GM13977 (cell line): ENCODE results near the gene GATB.

ENCODE experiments used
- DNase-seq: peaks from one replicate; pipeline ENCODE4 v3.0.0; 2012; ENCODE audit warnings: low spot score
- CTCF ChIP-seq: IDR thresholded peaks from 2 replicates; pipeline ENCODE4 v1.5.1; 2012; ENCODE audit warnings: mild to moderate bottlenecking, control low read depth; ENCODE audit not compliant: insufficient read depth; ENCODE audit errors: extremely low read depth, missing control alignments
- in situ Hi-C: fragments of 300-500 bp; cut with MboI; formaldehyde crosslinking; loops from one replicate; pipeline ENCODE4 v1.12.0; 2022; ENCODE audit warnings: low sequenced_read_pairs, low pct_unique_long_range_greater_than_20kb, mixed read lengths, inconsistent platforms; ENCODE audit not compliant: unreplicated experiment

GATB gene

GRCh38 chr4:151792530-151792929, 31.7 kb upstream of the GATB start:
- no peak for TF ChIP-seq CTCF
- no peak for DNase-seq
- in situ Hi-C loops, result no loop called here

GRCh38 chr4:151788021-151788420, 27.2 kb upstream of the GATB start:
- in situ Hi-C loops, result no loop called here
- no peak for TF ChIP-seq CTCF
- no peak for DNase-seq

- no peak for DNase-seq
- TF ChIP-seq CTCF, result no peak
- in situ Hi-C loops, result no loop called here
These were observed 25.3 kb upstream of the GATB start for GRCh38 chr4:151786158-151786495.

GRCh38 chr4:151785484-151786157, 24.8 kb upstream of the GATB start:
- in situ Hi-C loops, result no loop called here
- no peak for TF ChIP-seq CTCF
- no peak for DNase-seq

- no peak for DNase-seq
- no peak for TF ChIP-seq CTCF
- in situ Hi-C loops, result no loop called here
These were observed 23.9 kb upstream of the GATB start for GRCh38 chr4:151784706-151785105.

GRCh38 chr4:151783867-151784266, 23.1 kb upstream of the GATB start:
- no peak for DNase-seq
- TF ChIP-seq CTCF, result no peak
- in situ Hi-C loops, result no loop called here

- DNase-seq, result no peak
- in situ Hi-C loops, result no loop called here
- TF ChIP-seq CTCF, result no peak
These were observed 21.5 kb upstream of the GATB start for GRCh38 chr4:151782296-151782695.
